NCI-H460 (cell line): Measurements from ENCODE around the gene DDIT4. TPM values are rescaled to one million over a fixed set of nuclear protein-coding genes. Genes with fewer than 3 reads are reported as not detected.
A peak's percentile ranks its signal among the peaks of the same experiment; 100 is the strongest.

ENCODE experiments used
- DNase-seq: peaks from one replicate; pipeline ENCODE4 v3.0.0-alpha.2; 2016; ENCODE audit warnings: low read depth; ENCODE audit errors: extremely low read depth
- total RNA-seq: library from RNA; depleted of rRNA; stranded (reverse); fragments of >200 nt; shearing (Covaris generic); gene quantifications from 2 replicates; pipeline ENCODE4 v1.2.3, GENCODE V29; 2014; rRNA removed

DDIT4 gene
- total RNA-seq, 1 experiment from 2014 or later, result 711 TPM

GRCh38 chr10:72314263-72314662 lies 40.5 kb downstream of the DDIT4 start:
- no peak for DNase-seq

- DNase-seq, result no peak
Measured at GRCh38 chr10:72315054-72315453, 41.3 kb downstream of the DDIT4 start.

GRCh38 chr10:72315611-72316385 lies 42.1 kb downstream of the DDIT4 start:
- no peak for DNase-seq

- DNase-seq, result no peak
Measured at GRCh38 chr10:72316386-72316700, 42.6 kb downstream of the DDIT4 start.

- no peak for DNase-seq
Measured at GRCh38 chr10:72316748-72317435, 43.2 kb downstream of the DDIT4 start.

- no peak for DNase-seq
Measured at GRCh38 chr10:72318418-72319262, 44.9 kb downstream of the DDIT4 start.

- peak; percentile 94 for DNase-seq
Measured at GRCh38 chr10:72319416-72320254, 45.9 kb downstream of the DDIT4 start.

- peak; percentile 100 for DNase-seq
Measured at GRCh38 chr10:72320676-72321247, 47.0 kb downstream of the DDIT4 start.

- DNase-seq, result no peak
Measured at GRCh38 chr10:72321248-72322029, 47.7 kb downstream of the DDIT4 start.

GRCh38 chr10:72322030-72322279 lies 48.2 kb downstream of the DDIT4 start:
- DNase-seq, result peak; percentile 57

- no peak for DNase-seq
Measured at GRCh38 chr10:72322280-72323058, 48.7 kb downstream of the DDIT4 start.

- no peak for DNase-seq
Measured at GRCh38 chr10:72323108-72323749, 49.5 kb downstream of the DDIT4 start.

GRCh38 chr10:72323771-72324191 lies 50.1 kb downstream of the DDIT4 start:
- DNase-seq, result no peak

Other genes starting within 250 kb of the DDIT4 start
- 0.47 and 1.1 TPM in 2 replicates for gene SPOCK2, start 185.4 kb upstream of the DDIT4 start, total RNA-seq
- gene ANAPC16, start 57.9 kb upstream of the DDIT4 start, total RNA-seq, result 170 and 182 TPM in 2 replicates
- 59.6 and 59.7 TPM in 2 replicates for gene ASCC1, start 57.6 kb upstream of the DDIT4 start, total RNA-seq
- 5.4 and 7.0 TPM in 2 replicates for gene DNAJB12, start 81.0 kb downstream of the DDIT4 start, total RNA-seq